Gastroesophageal sphincter (tissue), 3 donors: ENCODE results near the gene HS6ST3.

Experiments used
- CTCF ChIP-seq, 4 experiments: fragments of 200-600 bp in 2 of 4; fragments of 450-650 bp in 2 of 4; sonication (generic) in 1 of 4; IDR thresholded peaks; one replicate each; pipeline ENCODE4 v1.5.1; 2017 to 2019; ENCODE audit warnings: antibody characterized with exemption in 4 of 4, mild to moderate bottlenecking in 2 of 4, moderate library complexity in 2 of 4
- EP300 ChIP-seq: sonication (generic); formaldehyde crosslinking; IDR thresholded peaks from one replicate; pipeline ENCODE4 v1.6.1; 2017; ENCODE audit warnings: antibody characterized with exemption, mild to moderate bottlenecking
- POLR2A ChIP-seq, 2 donors: fragments of 450-650 bp; IDR thresholded peaks; one replicate each; pipeline ENCODE4 v1.6.1; 2017; ENCODE audit warnings: antibody characterized with exemption in 2 of 2, mild to moderate bottlenecking in 2 of 2, moderate library complexity in 1 of 2
- POLR2AphosphoS5 ChIP-seq: sonication (generic); formaldehyde crosslinking; IDR thresholded peaks from one replicate; pipeline ENCODE4 v1.6.1; 2017; ENCODE audit warnings: antibody characterized with exemption

DNA sequence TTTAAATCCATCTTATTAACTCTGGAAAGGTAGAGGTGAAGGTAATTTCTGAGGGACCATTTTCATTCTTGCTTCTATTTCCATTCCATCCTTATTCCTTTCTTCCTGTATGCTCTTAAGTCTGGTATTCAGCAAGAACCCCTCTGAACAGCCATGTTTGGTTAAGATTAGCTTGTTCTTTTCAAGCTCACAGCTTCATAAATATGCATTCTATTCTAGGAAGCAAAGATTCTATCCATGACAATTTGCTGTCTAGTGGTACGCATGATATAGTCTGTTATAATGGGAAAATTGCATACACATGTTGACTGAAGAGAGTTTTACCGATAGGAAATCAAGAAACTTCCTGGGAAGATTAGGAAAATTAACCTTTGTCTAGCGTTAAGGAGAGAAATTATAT, 218.7 kb downstream of the HS6ST3 start:
- TF ChIP-seq CTCF (IDR thresholded peaks at IDR 0.05) (no peak), POLR2AphosphoS5 (no peak), POLR2A (IDR thresholded peaks at IDR 0.05) (no peak), EP300 (no peak)
